ENCODE measurements around the gene KRTAP2-1. TPM values are rescaled to one million over a fixed set of nuclear protein-coding genes. Genes with fewer than 3 reads are reported as not detected.
"Not testable (repeated sequence)": the region's sequence is repeated elsewhere in the genome, so short reads cannot be mapped to it uniquely, and the experiment has no call there.

The KRTAP2-1 gene
- total RNA-seq, 4 donors from 2014 or later = not detected

GRCh38 chr17:41049110-41049509, 2.0 kb upstream of the KRTAP2-1 start:
- intact Hi-C loops (cut with DNase I; ENCODE audit: low total_unique reads) = no loop called here
- no peak for TF ChIP-seq POLR2A (IDR thresholded peaks at IDR 0.05)
- no peak for TF ChIP-seq POLR2AphosphoS5 (IDR thresholded peaks at IDR 0.05)
- TF ChIP-seq EP300 (IDR thresholded peaks at IDR 0.05; ENCODE audit: low read depth) = no peak
- 34 to 38% methylated on average over 2 of the region's 2 CpGs for WGBS, 2 donors (ENCODE audit: low coverage in 1 of 2)
- Histone ChIP-seq H3K27me3 (peaks cover 40% of the 10 kb centered on the region), H3K36me3 (no peaks in the 10 kb centered on the region), H3K27ac (no peak overlapping the region), H3K4me1 (no peaks in the 10 kb centered on the region), H3K9me3 (no peaks in the 10 kb centered on the region), H3K4me3 (no peak overlapping the region)
- no peak for DNase-seq
- in situ Hi-C loops (cut with MboI; ENCODE audit: low pct_ligation_motif_present in 1 of 4, low pct_unique_long_range_greater_than_20kb in 1 of 4, low sequenced_read_pairs in 3 of 4) = no loop called here

DNA sequence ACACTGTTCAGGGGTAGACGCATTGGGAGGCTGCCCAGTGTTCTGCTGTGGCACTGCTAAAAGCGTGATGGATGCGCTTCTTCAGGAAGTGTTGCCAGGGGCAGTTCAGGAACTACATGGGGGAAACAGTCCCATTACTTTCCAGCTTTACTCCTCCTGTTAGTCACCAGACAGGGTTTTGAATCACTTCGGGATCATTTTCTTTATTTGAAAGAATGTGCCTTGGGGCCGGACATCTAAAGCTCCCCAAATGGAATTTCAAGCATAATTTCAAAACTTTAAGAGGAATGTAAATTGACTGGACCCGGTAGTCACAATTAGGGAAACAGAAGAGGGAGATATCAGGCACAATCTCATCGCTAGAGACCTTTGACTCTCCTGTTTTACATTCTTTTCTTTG, 1.3 kb upstream of the KRTAP2-1 start:
- WGBS, 2 donors (ENCODE audit: low coverage in 1 of 2) = 68 to 78% methylated on average over 4 to 7 of the region's 7 CpGs
- TF ChIP-seq POLR2AphosphoS5 (IDR thresholded peaks at IDR 0.05) (no peak), POLR2A (IDR thresholded peaks at IDR 0.05) (no peak), EP300 (IDR thresholded peaks at IDR 0.05; ENCODE audit: low read depth) (no peak)
- TF ChIP-seq, protein P1, sequence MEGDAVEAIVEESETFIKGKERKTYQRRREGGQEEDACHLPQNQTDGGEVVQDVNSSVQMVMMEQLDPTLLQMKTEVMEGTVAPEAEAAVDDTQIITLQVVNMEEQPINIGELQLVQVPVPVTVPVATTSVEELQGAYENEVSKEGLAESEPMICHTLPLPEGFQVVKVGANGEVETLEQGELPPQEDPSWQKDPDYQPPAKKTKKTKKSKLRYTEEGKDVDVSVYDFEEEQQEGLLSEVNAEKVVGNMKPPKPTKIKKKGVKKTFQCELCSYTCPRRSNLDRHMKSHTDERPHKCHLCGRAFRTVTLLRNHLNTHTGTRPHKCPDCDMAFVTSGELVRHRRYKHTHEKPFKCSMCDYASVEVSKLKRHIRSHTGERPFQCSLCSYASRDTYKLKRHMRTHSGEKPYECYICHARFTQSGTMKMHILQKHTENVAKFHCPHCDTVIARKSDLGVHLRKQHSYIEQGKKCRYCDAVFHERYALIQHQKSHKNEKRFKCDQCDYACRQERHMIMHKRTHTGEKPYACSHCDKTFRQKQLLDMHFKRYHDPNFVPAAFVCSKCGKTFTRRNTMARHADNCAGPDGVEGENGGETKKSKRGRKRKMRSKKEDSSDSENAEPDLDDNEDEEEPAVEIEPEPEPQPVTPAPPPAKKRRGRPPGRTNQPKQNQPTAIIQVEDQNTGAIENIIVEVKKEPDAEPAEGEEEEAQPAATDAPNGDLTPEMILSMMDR (IDR thresholded peaks at IDR 0.05) = no peak
- Histone ChIP-seq H3K36me3 (no peaks in the 10 kb centered on the region), H3K4me3 (no peak overlapping the region), H3K9me3 (peaks cover 0 to 1% of the 10 kb centered on the region in 2 donors), H3K27ac (no peak overlapping the region), H3K27me3 (peaks cover 40% of the 10 kb centered on the region), H3K4me1 (no peaks in the 10 kb centered on the region)
- in situ Hi-C loops (cut with MboI; ENCODE audit: low pct_ligation_motif_present in 1 of 4, low pct_unique_long_range_greater_than_20kb in 1 of 4, low sequenced_read_pairs in 3 of 4) (no loop called here), intact Hi-C loops (cut with DNase I; ENCODE audit: low total_unique reads) (no loop called here)
- DNase-seq = no peak

GRCh38 chr17:41042953-41043352, 4.2 kb downstream of the KRTAP2-1 start:
- no peak for TF ChIP-seq POLR2A (IDR thresholded peaks at IDR 0.05)
- TF ChIP-seq POLR2AphosphoS5 (IDR thresholded peaks at IDR 0.05) = no peak
- TF ChIP-seq, protein P1 (IDR thresholded peaks at IDR 0.05) = no peak
- TF ChIP-seq EP300 (IDR thresholded peaks at IDR 0.05; ENCODE audit: low read depth) = no peak
- H3K27ac ChIP-seq = no peak overlapping the region
- 75 to 100% methylated on average over 1 of the region's 1 CpG for WGBS, 2 donors (ENCODE audit: low coverage in 1 of 2)
- DNase-seq = no peak
- no peaks in the 10 kb centered on the region for H3K36me3 ChIP-seq
- in situ Hi-C loops (cut with MboI; ENCODE audit: low pct_ligation_motif_present in 1 of 4, low pct_unique_long_range_greater_than_20kb in 1 of 4, low sequenced_read_pairs in 3 of 4) (no loop called here), intact Hi-C loops (cut with DNase I; ENCODE audit: low total_unique reads) (no loop called here)
- H3K9me3 ChIP-seq = peaks cover 0 to 3% of the 10 kb centered on the region in 2 donors
- no peaks in the 10 kb centered on the region for H3K4me1 ChIP-seq
- H3K4me3 ChIP-seq = no peak overlapping the region
- peaks cover 18% of the 10 kb centered on the region for H3K27me3 ChIP-seq

DNA sequence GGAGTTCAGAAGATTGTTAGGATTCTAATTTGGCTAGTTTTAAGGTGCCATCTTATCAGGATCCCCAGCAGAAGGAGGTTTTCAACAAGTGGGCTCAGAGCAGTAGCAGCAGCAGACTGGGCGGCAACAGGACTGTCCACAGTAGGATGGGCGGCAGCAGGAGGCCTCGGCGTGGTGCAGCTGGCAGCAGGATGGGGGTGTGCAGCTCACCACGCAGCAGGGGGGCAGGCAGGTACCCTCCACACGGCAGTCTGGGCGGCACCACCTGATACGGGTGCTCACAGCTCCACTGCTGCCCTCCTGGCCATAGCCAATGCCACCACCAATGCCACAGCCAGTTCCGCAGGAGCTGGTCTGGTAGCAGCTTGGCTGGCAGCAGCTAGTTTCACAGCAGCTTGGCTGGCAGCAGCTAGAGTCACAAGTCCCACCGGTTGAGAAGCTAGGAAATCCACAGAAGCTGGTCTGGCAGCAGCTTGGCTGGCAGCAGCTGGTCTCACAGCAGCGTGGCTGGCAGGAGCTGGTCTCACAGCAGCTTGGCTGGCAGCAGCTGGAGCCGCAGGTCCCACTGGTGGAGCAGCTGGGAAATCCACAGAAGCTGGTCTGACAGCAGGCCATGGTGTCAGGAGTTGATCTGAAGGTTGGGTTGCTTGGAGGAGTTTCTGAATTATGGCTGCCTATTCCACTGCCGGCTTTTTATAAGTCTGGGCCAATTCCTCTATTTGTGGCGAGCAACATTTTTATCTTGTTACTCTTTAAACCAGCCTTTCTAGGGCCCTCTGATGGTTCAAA, 6.1 kb downstream of the KRTAP2-1 start, which contains the start of gene KRTAP1-1:
KRTAP1-1 (minus strand) TSS at position 668 of the 789 bp plus-strand sequence; CDS start at position 615, 53 bp downstream.
- H3K36me3 ChIP-seq; DNase-seq; H3K9me3 ChIP-seq; intact Hi-C loops (cut with DNase I; ENCODE audit: low total_unique reads); H3K4me1 ChIP-seq; H3K27ac ChIP-seq; in situ Hi-C loops (cut with MboI; ENCODE audit: low pct_ligation_motif_present in 1 of 4, low pct_unique_long_range_greater_than_20kb in 1 of 4, low sequenced_read_pairs in 3 of 4); H3K4me3 ChIP-seq: not testable (repeated sequence)
- WGBS, 2 donors (ENCODE audit: low coverage in 1 of 2) = 33 to 75% methylated on average over 1 to 14 of the region's 14 CpGs
- peaks cover 11% of the 10 kb centered on the region for H3K27me3 ChIP-seq

DNA sequence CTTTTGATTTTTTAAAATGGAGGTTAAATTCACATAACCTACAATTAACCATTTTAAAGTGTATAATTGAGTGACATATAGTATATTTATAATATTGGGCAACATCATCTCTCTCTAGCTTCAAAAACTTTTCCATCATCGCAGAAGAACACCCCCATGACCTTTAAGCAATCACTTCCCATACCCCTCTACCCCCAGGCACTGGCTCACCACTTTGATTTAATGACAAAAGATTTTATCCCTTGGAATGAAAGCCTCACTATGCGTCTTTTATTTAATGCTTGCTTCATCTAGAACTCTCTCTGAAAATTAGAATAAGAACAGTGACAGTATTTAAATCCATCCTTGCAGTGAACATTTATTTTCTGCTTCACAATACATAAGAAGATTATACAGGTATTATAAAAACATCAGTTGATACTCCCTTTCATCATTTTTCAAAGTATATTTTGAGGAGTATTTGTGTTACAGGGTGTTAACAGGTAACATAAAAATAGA, 9.2 kb downstream of the KRTAP2-1 start:
- no peak for TF ChIP-seq POLR2AphosphoS5 (IDR thresholded peaks at IDR 0.05)
- no peak for TF ChIP-seq EP300 (IDR thresholded peaks at IDR 0.05; ENCODE audit: low read depth)
- TF ChIP-seq, protein P1 (IDR thresholded peaks at IDR 0.05) = no peak
- no peak for TF ChIP-seq POLR2A (IDR thresholded peaks at IDR 0.05)
- no peaks in the 10 kb centered on the region for H3K9me3 ChIP-seq
- H3K4me1 ChIP-seq = no peaks in the 10 kb centered on the region
- H3K4me3 ChIP-seq = no peak overlapping the region
- peaks cover 6% of the 10 kb centered on the region for H3K27me3 ChIP-seq
- no peak for DNase-seq
- H3K36me3 ChIP-seq = no peaks in the 10 kb centered on the region
- in situ Hi-C loops (cut with MboI; ENCODE audit: low pct_ligation_motif_present in 1 of 4, low pct_unique_long_range_greater_than_20kb in 1 of 4, low sequenced_read_pairs in 3 of 4) (no loop called here), intact Hi-C loops (cut with DNase I; ENCODE audit: low total_unique reads) (no loop called here)
- 83% methylated on average over 2 of the region's 2 CpGs for WGBS, 2 donors (ENCODE audit: low coverage in 1 of 2)
- H3K27ac ChIP-seq = no peak overlapping the region

DNA sequence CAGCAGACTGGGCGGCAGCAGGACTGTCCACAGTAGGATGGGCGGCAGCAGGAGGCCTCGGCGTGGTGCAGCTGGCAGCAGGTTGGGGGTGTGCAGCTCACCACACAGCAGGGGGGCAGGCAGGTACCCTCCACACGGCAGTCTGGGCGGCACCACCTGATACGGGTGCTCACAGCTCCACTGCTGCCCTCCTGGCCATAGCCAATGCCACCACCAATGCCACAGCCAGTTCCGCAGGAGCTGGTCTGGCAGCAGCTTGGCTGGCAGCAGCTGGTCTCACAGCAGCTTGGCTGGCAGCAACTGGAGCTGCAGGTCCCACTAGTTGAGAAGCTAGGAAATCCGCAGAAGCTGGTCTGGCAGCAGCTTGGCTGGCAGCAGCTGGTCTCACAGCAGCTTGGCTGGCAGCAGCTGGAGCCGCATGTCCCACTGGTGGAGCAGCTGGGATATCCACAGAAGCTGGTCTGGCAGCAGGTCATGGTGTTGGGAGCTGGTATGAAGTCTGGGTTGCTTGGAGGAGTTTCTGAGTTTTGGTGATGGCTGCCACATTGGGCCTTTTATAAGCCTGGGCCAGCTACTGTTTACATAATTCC, 12.7 kb downstream of the KRTAP2-1 start, which contains the start of gene KRTAP1-3:
KRTAP1-3 (minus strand) TSS at position 529 of the 590 bp plus-strand sequence; CDS start at position 476, 53 bp downstream.
- H3K36me3 ChIP-seq; H3K27ac ChIP-seq; H3K4me1 ChIP-seq; in situ Hi-C loops (cut with MboI; ENCODE audit: low pct_ligation_motif_present in 1 of 4, low pct_unique_long_range_greater_than_20kb in 1 of 4, low sequenced_read_pairs in 3 of 4); H3K9me3 ChIP-seq; H3K27me3 ChIP-seq; H3K4me3 ChIP-seq; DNase-seq; intact Hi-C loops (cut with DNase I; ENCODE audit: low total_unique reads): not testable (repeated sequence)
- 94% methylated on average over 8 of the region's 10 CpGs; no CpG with 5 or more reads in 1 of the 2 donors for WGBS, 2 donors (ENCODE audit: low coverage in 1 of 2)
